GM21576 (cell line): ENCODE measurements around the gene KIF5B.
"Not testable (repeated sequence)": the region's sequence is repeated elsewhere in the genome, so short reads cannot be mapped to it uniquely, and the experiment has no call there.

Experiments used
- ATAC-seq: cut with Tn5 transposase; IDR thresholded peaks from one replicate; pipeline ENCODE4 v1.9.1; 2021; ENCODE audit warnings: mild to moderate bottlenecking, moderate library complexity; ENCODE audit not compliant: unreplicated experiment

The KIF5B gene

DNA sequence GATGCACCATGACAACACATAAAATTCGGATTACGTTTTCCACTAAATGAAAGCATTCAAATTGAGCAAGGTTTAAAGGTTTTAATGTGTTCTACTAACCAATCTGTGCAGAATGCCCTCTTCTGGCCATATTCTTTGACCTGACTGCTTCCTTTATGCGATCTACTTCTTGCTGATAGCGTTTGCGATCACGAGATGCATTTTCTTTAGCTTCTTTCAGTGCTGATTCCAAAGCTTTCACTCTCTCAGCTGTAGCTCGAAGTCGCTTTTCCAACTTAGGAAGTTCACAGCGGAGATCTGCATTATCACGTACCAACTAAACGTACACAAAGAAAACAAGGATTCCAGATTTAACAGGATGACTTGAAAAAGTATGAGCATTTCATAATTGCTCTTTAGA is 39.2 kb downstream of the KIF5B start:
- ATAC-seq = no peak

DNA sequence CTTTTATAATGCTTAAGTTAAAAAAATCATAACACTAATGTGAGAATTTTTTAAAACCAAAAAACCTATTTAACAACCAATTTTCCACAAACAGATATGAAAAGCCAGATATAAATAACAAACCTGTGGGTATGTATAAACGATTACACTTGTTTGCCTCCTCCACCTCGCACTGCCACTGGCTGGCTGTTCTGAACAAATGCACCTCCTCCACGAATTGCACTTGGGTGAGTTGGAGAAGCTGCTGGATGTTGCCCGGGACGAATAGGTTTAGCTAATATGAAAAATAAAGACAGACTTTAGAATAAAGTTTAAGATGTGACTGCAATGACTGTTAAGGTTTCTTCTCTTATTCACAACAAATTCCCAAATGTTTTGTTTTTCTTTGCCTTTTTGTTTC is 40.8 kb downstream of the KIF5B start:
- ATAC-seq = no peak

DNA sequence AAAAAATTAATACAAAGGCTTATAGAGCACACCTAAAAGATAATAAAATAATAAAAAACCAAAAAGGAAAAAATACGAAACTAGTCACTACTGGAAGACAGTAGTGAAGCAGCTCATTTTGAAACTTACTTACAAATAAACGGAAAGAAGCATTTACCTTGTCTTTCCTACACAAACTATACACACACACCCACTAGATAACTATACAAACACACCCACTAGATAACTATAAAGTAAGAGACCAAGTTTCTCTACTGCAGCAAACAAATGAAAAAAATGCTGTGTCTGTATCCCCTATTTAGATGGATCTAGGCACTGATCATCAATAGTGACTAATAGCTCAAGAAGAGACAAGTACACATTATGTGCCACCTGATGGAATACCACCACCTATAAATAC is 49.2 kb downstream of the KIF5B start:
- no peak for ATAC-seq

DNA sequence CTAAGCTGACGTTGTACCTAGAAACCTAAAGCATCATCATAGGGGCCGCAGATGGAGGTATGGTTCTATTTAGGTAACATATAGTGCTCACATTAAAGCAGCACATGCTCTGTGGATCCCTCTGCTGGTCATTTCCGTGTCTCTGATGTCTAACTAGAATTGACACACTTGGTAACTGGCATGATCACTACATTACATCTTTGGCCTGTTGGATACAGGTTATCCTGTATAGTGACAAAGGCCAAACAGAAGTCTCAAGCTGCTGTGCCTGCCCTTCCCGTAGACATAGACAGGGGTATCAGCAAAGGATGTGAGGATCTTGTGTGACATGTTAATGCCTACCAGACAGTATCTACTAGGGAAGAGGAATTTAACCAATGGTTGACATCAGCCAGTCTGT is 51.2 kb downstream of the KIF5B start:
- ATAC-seq = peak; percentile 50

DNA sequence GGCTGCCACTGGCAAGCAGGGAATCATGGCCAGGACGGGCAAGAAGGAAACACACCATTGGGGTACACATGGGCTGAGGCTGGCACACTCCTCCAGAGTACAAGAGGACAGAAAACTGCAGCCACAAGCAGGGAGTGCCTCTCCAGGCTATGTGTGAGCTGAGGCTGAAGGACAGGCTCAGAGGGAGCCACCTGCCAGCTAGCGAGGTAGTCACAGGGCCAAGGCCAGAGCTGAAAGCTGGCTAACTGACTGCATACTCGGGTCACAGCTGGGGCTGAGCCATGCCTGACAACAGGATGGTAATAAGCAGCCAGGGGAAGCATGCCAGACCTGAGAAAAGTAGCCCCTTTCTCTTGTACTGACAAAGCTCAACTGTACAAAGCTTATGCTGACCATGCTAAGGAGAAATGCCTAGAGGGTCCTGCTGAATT is 52.0 kb downstream of the KIF5B start:
- ATAC-seq = no peak

DNA sequence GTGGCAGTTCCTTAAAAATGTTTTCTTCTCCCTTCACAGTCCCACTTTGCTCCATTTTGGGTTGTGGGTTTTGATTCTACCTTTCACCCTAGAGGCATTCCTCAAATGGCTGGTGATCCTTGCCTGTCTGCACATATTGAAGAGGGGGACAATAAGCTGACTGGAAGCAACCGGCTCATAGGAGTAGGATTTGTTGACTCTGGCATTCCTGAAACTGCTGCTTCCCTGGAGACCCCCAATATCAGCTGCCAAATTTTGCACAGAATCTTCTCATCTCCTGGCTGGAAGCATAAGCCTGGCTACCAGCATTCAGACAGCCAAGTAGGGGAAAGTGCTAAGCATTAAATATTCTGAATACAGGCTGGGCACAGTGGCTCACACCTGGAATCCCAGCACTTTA is 53.7 kb downstream of the KIF5B start:
- no peak for ATAC-seq

DNA sequence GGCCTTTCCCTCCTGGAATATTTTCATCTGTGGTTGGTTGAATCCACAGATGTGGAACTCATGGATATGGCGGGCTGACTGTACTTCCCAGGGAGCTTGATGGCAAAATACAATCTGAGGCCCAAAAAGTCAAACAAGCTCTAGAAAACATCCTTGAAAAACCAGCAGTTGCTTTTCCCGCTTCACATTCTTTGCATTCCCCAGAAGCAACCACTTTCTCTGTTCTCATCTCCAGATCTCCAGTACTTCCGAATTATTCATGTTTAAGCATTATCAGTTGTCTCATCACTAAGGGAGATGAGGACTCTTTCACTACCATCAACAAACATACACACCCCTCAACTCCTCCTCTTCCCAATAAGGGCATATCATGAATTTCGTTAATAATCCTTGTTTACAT is 55.3 kb downstream of the KIF5B start:
- no peak for ATAC-seq

DNA sequence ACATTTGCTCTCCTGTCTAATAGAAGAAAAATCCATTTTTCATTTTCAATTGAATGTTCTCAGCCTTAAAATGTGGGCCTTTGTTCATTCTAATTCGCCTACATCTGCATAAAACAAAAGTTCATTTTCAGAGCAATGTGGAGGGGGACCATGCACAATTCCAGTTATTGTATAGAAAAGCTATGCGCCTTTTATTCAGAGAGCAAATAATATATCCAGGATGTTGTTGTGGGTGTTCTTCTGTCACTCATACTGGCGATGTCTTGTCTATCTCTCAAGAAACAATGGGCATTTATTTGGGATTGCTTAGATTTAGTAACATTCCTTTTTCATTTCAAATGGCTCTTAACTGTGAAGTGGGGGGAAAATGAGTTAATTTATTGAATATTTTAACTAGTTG is 56.4 kb downstream of the KIF5B start:
- no peak for ATAC-seq

DNA sequence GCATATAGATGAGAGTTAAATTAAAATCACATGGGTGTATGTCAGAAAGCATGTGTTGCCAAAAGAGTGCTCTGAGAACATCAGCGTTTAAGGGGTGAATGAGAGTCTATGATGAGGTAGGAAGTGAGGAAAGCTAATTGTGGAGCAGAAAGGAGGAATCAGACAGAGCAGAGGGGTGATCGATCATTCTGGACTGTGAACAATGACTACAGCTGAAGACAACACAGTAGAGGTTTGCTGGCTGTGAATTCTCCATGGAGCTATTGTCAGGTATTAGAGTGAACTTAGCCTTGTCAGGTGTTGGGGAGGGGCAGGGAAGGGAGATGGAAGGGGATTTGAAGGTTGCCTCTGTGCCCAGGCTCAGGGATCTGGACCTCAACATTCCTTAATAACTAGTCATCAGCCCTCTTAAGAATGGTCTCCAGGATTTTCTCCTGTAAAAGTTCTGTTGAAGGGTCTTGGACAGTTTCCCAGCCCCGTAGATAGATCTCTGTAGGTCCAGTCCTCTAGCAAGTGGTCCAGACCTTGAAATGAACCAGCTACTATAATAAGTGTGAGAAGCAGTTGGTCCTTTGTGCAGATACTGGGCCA is 57.1 kb downstream of the KIF5B start:
- ATAC-seq = no peak

DNA sequence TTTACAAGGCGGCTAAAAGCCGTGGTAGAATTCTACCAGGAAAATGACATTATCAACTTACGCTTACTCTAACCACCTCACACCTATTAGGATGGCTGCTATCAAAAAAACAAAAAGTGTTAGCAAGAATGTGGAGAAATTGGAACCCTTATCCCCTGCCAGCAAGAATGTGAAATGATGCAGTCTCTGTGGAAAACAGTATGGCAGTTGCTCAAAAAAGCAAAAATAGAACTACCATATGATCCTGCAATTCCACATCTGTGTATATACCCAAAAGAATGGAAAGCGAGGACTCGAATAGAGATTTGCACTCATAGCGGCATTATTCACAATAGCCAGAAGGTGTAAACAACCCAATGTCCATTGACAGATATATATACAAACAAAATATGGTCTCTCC is 61.3 kb downstream of the KIF5B start:
- ATAC-seq = no peak

DNA sequence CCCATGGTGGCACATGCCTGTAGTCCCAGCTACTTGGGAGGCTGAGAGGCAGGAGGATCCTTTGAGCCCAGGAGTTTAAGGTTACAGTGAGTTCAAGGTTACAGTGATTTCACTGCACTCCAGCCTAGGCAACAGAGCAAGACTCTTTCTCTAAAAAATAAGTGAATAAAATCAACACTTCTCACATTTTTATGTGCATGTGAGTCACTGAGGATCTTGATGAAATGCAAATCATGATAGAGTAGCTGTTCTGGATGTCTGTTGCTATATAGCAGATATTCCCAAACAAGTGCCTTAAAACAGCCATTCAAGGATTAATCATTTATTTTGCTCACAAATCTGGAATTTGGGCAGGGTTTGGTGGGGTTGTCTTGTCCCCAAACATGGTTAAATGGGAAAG is 65.3 kb downstream of the KIF5B start:
- ATAC-seq = no peak

DNA sequence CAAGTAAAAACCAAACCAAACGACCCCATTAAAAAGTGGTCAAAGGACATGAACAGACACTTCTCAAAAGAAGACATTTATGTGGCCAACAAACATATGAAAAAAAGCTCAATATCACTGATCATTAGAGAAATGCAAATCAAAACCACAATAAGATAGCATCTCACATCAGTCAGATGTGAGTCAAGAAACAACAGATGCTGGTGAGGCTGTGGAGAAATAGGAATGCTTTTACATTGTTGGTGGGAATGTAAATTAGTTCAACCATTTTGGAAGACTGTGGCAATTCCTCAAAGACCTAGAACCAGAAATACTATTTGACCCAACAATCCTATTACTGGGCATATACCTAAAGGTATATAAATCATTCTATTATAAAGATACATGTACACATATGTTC is 68.4 kb downstream of the KIF5B start:
- not testable (repeated sequence) for ATAC-seq

DNA sequence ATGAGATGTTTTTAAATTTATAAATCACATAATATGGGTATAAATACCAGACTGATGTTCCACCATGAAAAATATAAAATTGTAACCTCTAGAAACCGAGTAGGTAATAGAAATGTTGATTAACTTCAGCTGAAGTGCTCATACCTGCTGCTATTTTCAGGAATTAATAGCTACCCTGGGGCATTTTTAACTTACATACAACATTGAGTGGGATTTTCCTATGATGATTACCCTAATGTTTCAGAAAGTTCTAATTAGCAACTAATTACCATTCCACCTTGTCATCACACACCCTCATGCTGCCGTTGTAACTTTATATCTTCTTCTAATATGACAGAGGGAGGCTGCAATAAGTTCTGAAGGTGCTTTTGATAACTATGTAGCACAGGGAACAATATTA is 74.1 kb downstream of the KIF5B start:
- ATAC-seq = no peak

DNA sequence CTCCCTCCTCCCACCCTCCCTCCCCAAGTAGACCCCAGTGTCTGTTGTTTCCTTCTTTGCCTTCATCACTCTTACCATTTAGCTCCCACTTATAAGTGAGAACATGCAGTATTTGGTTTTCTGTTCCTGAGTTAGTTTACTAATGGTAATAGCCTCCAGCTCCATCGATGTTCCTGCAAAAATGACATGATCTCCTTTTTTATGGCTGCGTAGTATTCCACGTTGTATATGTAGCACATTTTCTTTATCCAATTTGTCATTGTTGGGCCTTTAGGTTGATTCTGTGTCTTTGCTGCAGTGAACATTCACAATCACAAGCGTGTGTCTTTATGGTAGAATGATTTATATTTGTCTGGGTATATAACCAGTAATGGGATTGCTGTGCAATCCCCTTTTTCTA is 75.8 kb downstream of the KIF5B start:
- no peak for ATAC-seq

DNA sequence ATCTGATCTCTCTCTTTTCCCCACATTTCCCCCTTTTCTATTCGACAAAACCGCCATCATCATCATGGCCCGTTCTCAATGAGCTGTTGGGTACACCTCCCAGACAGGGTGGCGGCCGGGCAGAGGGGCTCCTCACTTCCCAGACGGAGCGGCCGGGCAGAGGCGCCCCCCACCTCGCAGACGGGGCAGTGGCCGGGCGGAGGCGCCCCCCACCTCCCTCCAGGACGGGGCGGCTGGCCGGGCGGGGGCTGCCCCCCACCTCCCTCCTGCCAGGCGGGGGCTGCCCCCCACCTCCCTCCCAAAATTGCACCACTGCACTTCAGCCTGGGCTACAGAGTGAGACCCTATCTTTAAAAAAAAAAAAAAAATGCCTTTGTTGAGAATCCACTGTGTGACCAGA is 77.2 kb downstream of the KIF5B start:
- not testable (repeated sequence) for ATAC-seq

DNA sequence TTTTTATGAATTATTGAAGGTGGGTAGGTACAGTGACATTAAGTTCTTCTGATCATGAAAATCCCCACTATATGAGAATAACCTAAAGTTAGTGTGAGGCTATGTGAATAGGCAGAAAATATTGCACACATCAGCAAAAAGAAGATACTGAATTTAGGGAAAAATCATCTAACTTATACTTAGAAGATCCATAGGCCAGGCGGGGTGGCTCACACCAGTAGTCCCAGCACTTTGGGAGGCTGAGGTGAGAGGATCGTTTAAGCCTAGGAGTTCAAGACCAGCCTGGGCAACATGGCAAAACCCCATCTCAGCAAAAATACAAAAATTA is 78.1 kb downstream of the KIF5B start:
- no peak for ATAC-seq

DNA sequence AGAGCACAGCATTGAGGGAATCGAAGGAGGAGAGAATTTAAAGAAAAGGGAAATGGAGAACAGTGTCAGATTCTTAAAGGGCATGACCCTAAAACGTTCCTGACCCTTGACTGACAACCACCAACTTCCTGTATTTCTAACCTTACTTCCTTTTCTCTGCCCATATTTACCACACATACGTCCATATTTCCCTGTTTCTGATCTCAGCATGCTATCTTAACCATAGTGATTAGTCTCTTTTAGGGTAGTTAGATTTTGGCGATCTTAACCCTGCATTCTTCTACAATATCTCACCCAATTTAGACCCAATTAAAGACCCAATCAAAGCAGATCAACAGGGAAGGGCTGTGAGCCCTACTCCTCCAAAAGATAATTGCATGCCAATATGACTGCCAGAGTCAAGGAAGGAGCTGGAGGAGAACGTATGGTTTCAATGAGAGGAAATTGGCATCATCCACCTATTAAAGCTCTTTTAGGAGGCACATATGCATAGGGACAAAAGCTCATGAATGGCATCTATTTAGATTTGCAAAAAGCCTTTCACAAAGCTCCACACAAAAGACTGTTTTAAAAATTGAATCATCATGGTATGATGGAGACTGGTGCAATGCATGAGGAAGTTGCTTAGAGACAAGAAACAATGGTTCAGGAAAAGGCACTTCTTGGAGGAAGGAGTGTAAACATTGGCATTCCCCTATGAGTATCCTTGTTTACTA is 78.6 kb downstream of the KIF5B start:
- no peak for ATAC-seq

DNA sequence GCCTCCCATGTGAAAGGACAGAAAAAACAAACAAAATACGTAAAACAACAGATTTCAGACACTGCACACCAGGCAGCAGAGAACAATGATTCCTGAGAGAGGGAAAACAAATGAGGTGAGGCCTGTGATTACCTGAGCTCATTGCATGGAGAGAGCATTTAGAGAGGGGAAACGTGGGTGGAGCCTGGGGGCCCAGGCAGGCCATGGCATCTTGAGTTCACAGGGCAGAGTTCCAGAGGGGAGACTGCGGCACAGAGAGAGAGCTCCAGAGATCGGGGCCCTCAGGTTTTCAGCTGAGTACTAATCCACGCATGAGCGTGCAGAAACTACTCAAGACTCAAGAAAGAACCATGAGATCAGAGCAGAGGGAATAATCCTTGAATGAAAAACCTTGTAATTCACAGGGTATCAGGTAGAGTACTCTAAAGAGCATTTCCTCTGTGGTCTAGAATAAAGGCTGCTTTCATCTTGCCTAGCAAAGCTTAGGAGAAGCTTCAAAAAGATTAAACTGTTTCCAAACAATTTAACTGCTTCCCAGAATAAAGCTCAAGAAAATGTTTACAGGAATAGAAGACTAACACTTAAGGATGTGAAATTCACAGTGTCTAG is 81.0 kb downstream of the KIF5B start:
- no peak for ATAC-seq

DNA sequence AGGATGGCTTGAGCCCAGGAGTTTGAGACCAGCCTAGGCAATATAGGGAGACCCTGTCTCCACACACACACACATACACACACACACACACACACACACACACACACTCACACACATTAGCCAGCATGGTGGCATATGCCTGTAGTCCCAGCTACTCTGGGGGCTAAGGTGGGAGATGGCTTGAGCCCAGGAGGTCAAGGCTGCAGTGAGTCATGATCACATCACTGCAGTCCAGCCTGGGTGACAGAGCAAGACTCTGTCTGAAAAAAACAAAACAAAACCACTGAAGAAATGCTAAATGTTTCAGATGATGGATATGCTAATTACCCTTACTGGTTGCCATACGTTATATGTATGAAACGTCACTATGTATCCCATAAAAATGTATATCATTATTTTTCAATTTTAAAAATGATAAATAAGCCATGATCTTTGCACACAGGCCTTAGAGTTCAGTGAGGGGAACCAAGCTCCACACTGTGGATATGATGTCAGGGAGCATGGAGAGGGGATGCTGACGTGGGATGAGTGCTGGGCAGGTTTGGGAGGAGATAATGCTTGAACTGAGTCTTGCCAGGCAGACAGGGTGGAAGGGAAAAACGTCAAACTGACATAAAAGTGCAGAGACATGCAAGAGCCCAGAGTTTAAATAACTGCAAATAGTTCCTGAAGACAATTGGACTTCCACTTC is 81.6 kb downstream of the KIF5B start:
- ATAC-seq = no peak

DNA sequence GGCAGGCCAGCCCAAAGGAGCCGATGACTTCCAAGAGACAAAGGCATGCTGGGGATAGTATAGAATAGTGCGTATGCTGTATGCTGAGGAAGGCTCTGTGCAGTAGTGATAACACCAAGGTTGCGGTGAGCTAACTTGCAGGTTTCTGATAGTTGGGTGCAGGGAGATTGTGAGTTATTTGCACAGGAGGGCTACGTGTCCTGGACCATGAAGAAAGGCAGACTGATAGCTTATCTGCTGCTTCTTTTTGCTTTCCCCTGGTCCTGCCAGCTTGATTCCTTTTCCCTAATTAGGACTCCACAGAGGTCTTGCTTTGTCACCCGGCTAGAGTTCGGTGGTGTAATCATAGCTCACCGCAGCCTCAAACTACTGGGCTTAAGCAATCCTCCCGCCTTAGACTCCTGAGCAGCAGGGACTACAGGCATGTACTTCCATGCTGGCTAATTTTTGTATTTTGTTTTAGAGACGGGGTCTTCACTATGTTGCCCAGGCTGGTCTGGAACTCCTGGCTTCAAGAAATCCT is 83.6 kb downstream of the KIF5B start:
- ATAC-seq = no peak

DNA sequence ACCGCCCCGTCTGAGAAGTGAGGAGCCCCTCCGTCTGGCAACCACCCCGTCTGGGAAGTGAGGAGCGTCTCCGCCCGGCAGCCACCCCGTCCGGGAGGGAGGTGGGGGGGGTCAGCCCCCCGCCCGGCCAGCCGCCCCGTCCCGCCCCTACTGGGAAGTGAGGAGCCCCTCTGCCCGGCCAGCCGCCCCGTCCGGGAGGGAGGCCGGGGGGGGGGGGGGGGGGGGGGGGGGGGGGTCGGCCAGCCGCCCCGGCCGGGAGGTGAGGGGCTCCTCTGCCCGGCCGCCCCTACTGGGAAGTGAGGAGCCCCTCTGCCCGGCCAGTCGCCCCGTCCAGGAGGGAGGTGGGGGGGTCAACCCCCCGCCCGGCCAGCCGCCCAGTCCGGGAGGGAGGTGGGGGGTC is 86.4 kb downstream of the KIF5B start:
- not testable (repeated sequence) for ATAC-seq

DNA sequence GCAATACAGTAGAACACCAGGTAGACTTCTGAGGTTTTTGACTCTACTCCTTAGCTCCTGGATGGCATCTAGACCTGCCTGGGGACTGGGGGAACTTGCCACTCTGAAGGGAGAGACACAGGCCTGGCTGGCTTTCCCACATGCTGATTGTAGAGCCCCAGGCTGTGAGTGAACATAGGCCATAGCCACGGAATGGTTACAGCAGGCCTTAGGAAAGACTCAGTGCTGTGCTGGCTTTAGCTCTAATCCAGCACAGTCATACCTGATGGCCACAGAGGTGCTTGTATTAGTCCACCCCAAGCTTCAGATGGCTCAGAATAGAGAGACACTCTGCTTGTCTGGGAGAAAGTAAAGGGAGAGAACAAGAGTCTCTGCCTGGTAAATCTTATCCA is 92.6 kb downstream of the KIF5B start:
- ATAC-seq = no peak
